ENCODE data around the gene TACC2. TPM values are rescaled to one million over a fixed set of nuclear protein-coding genes. Genes with fewer than 3 reads are reported as not detected.
"Not testable (repeated sequence)": the region's sequence is repeated elsewhere in the genome, so short reads cannot be mapped to it uniquely, and the experiment has no call there.

The TACC2 gene
- total RNA-seq, 1 donor from 2014 or later, result not detected

DNA sequence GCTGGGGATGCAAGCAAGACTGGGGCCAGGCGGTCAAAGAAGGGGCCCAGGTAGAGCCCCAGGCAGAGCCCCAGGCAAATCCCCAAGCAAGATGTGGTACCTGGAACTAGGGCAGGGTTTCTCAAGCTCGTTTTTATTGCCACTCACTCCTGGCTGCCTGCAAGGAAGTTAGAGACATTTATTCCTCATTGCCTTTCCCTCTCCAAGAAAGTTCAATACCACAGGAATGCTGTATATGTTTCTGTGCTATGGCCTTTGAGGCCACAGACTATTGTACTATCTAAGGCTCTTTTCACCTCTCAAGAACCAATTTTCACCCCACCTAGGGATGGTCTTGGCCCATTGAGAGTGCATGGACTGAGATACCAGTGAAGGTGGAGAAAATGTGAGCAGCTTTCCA, 71.3 kb downstream of the TACC2 start:
- Mint-ChIP-seq H3K27me3 (no peaks in the 10 kb centered on the region), H3K4me3 (no peak overlapping the region), H3K36me3 (ENCODE audit: low read depth) (no peaks in the 10 kb centered on the region), H3K4me1 (no peaks in the 10 kb centered on the region), H3K9me3 (peaks cover 4% of the 10 kb centered on the region), H3K27ac (no peak overlapping the region)
- DNase-seq (no peak), ATAC-seq (ENCODE audit: low read depth) (no peak)
- TF ChIP-seq, protein P1, sequence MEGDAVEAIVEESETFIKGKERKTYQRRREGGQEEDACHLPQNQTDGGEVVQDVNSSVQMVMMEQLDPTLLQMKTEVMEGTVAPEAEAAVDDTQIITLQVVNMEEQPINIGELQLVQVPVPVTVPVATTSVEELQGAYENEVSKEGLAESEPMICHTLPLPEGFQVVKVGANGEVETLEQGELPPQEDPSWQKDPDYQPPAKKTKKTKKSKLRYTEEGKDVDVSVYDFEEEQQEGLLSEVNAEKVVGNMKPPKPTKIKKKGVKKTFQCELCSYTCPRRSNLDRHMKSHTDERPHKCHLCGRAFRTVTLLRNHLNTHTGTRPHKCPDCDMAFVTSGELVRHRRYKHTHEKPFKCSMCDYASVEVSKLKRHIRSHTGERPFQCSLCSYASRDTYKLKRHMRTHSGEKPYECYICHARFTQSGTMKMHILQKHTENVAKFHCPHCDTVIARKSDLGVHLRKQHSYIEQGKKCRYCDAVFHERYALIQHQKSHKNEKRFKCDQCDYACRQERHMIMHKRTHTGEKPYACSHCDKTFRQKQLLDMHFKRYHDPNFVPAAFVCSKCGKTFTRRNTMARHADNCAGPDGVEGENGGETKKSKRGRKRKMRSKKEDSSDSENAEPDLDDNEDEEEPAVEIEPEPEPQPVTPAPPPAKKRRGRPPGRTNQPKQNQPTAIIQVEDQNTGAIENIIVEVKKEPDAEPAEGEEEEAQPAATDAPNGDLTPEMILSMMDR (IDR thresholded peaks at IDR 0.05), result no peak
- intact Hi-C loops (cut with micrococcal nuclease), result no loop called here
- ChIA-PET CTCF (no interaction called here), POLR2A (no interaction called here)

GRCh38 chr10:122062831-122063674, 74.1 kb downstream of the TACC2 start:
- CTCF ChIA-PET, result no interaction called here
- DNase-seq (no peak), ATAC-seq (ENCODE audit: low read depth) (no peak)
- Mint-ChIP-seq H3K4me1 (no peaks in the 10 kb centered on the region), H3K27ac (no peak overlapping the region), H3K27me3 (peaks cover 4% of the 10 kb centered on the region), H3K9me3 (peaks cover 6% of the 10 kb centered on the region), H3K36me3 (ENCODE audit: low read depth) (no peaks in the 10 kb centered on the region), H3K4me3 (no peak overlapping the region)
- intact Hi-C loops (cut with micrococcal nuclease), result no loop called here
- POLR2A ChIA-PET, result no interaction called here
- TF ChIP-seq, protein P1 (IDR thresholded peaks at IDR 0.05), result no peak

DNA sequence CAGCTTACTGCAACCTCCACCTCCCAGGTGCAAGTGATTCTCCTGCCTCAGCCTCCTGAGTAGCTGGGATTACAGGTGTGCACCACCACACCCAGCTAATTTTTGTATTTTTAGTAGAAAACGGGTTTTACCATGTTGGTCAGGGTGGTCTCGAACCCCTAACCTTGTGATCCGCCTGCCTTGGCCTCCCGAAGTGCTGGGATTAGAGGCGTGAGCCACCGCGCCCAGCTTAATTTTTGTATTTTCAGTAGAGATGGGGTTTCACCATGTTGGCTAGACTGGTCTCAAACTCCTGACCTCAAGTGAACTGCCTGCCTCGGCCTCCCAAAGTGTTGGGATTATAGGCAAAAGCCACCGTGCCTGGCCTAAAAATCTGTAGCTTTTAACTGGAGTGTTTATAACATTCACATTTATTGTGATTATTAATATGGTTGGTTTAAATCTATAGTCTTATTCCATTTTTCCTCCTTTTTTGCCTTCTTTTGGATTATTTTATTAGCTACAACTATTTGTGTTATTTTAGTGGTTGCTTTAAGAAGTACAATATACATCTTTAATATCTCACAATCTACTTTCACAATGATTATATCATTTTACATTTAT, 77.5 kb downstream of the TACC2 start:
- POLR2A ChIA-PET; CTCF ChIA-PET; H3K36me3 Mint-ChIP-seq (ENCODE audit: low read depth); H3K9me3 Mint-ChIP-seq; DNase-seq; intact Hi-C loops (cut with micrococcal nuclease); H3K4me1 Mint-ChIP-seq; H3K27me3 Mint-ChIP-seq; ATAC-seq (ENCODE audit: low read depth); H3K27ac Mint-ChIP-seq; H3K4me3 Mint-ChIP-seq: not testable (repeated sequence)

DNA sequence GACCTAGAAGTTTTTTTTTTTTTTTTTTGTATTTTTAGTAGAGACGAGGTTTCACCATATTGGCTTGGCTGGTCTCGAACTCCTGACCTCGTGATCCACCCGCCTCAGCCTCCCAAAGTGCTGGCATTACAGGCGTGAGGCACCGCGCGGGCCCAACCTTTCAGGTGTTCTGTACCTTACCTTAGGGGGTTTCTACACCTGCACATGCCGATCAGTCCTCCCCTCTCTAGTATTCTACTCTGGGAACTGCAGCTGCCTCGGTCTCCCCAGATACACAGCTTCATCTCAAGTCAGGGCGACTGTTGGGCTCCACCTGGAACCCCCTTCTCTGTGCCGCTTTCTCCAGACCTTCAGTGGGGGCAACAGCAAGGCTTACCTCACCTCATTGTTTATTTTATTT, 79.9 kb downstream of the TACC2 start:
- no peaks in the 10 kb centered on the region for H3K4me1 Mint-ChIP-seq
- peaks cover 5% of the 10 kb centered on the region for H3K9me3 Mint-ChIP-seq
- H3K4me3 Mint-ChIP-seq, result no peak overlapping the region
- POLR2A ChIA-PET, result no interaction called here
- DNase-seq, result no peak
- CTCF ChIA-PET, result no interaction called here
- no peaks in the 10 kb centered on the region for H3K36me3 Mint-ChIP-seq (ENCODE audit: low read depth)
- intact Hi-C loops (cut with micrococcal nuclease), result no loop called here
- peaks cover 4% of the 10 kb centered on the region for H3K27me3 Mint-ChIP-seq
- ATAC-seq (ENCODE audit: low read depth), result no peak
- no peak overlapping the region for H3K27ac Mint-ChIP-seq
- TF ChIP-seq, protein P1 (IDR thresholded peaks at IDR 0.05), result no peak

GRCh38 chr10:122072491-122072890, 83.5 kb downstream of the TACC2 start:
- Mint-ChIP-seq H3K36me3 (ENCODE audit: low read depth) (no peaks in the 10 kb centered on the region), H3K4me1 (no peaks in the 10 kb centered on the region), H3K27me3 (no peaks in the 10 kb centered on the region), H3K4me3 (no peak overlapping the region), H3K27ac (no peak overlapping the region), H3K9me3 (peaks cover 3% of the 10 kb centered on the region)
- DNase-seq (no peak), ATAC-seq (ENCODE audit: low read depth) (no peak)
- TF ChIP-seq, protein P1 (IDR thresholded peaks at IDR 0.05), result no peak
- POLR2A ChIA-PET, result no interaction called here
- CTCF ChIA-PET, result no interaction called here
- intact Hi-C loops (cut with micrococcal nuclease), result no loop called here
